Endometrial microvascular endothelial cells (primary cell): Measurements from ENCODE around the gene SLC5A12. TPM values are rescaled to one million over a fixed set of nuclear protein-coding genes. Genes with fewer than 3 reads are reported as not detected.

Experiments used
- in situ Hi-C: cut with HindIII; loops from 2 replicates; pipeline ENCODE4 v1.10.0; 2017; ENCODE audit warnings: low sequenced_read_pairs, low pct_unique_long_range_greater_than_20kb; ENCODE audit errors: inconsistent ontology term
- total RNA-seq: library from RNA; depleted of rRNA; stranded (reverse); fragments of >200 nt; gene quantifications from one replicate; pipeline ENCODE4 v1.2.3, GENCODE V29; 2015; ENCODE audit errors: inconsistent ontology term

Gene SLC5A12
- total RNA-seq, 1 donor from 2014 or later, result not detected

DNA sequence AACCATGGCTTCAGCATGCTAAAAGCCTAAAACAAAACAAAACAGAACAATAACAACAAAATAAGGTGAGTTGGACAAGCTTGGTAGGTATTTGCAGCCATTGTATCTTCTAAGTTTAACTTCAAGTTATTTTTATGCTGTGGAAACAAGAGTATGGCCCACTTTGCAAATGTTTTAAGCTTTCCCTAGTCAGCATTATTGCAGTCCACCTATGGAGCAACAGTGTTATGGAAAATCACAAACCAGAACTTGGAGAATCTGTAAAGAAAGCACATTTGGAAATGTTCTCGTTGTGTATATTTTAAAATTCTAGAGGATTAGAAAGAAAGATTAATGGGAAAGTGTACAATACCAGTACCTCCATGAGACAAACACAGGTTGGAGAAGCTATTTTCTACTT is 7.4 kb upstream of the SLC5A12 start:
- in situ Hi-C loops, result no loop called here

DNA sequence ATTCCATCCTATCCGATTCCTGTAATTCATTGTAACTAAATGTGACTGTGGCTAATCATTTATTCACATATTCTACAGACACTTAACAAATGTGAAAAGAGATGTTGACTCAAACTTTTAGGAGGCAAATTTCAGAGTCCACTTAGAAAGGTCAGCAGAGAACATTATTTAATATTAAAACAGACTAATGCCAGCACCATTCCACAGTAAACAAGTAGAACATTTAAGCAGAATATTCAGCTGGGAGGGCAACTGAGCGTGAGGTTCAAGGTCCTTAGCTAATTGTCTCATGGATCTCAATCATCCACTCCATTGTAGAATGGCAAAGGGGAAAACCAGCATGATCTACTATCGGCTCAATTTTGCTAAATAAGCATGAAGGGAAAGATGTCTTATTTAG is 5.1 kb upstream of the SLC5A12 start:
- in situ Hi-C loops, result no loop called here

DNA sequence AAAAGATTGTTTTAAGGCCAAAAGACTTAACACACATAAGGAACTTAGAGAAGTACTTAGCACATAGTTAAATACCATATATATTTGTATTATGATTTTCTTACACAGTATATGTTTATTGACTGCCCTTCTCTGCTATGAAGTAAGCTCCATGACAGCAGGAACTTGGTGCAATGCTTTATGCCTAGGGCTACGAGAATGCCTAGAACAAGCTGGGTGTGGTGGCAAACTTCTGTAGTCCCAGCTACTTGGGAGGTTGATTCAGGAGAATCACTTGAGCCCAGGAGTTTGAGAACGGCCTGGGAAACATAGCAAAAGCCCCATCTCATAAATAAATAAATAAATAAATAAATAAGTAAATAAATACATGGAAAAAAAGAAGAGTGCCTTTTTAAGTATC is 1.9 kb downstream of the SLC5A12 start:
- in situ Hi-C loops, result no loop called here

GRCh38 chr11:26719289-26719973 is 2.4 kb downstream of the SLC5A12 start:
- in situ Hi-C loops, result no loop called here

- in situ Hi-C loops, result no loop called here
These were observed 4.1 kb downstream of the SLC5A12 start for GRCh38 chr11:26717771-26718170.

DNA sequence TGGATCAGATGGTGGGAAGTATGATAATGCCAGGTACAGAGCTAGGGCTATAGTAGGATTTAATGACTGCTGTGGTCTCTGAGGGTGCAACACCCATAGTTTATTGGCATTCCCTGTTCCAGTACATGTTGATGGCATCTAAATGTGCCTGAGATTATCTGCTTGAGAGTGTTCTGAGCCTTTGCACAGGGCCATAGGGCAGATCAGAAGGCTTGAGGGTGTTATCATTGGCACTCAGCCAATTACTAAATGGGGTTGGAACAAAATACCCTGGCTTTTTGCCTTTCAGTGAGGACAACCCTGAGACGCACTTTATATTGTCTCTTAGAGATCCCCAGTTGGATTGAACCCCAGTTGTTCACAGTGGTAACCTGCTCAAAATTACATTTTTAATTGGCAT is 6.7 kb downstream of the SLC5A12 start:
- in situ Hi-C loops, result no loop called here

DNA sequence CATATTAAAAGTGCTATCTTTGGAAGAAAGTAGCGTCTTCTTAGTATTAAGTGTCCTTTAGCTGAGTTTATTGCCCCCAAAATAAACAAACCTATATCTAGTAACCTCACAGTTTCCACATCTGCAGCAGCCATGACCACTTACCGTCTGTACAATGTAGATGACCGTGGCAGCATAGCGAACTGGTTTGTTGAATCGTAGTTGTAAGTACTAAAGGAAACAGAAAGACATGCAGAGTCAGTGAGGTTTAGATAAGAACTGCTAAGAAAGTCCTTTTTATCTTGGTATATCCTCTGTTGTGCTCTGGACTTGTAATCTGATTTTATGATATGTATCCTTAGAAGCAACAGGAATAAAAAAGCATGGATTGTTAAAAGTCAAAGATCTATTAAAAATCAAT is 9.4 kb downstream of the SLC5A12 start:
- in situ Hi-C loops, result no loop called here

DNA sequence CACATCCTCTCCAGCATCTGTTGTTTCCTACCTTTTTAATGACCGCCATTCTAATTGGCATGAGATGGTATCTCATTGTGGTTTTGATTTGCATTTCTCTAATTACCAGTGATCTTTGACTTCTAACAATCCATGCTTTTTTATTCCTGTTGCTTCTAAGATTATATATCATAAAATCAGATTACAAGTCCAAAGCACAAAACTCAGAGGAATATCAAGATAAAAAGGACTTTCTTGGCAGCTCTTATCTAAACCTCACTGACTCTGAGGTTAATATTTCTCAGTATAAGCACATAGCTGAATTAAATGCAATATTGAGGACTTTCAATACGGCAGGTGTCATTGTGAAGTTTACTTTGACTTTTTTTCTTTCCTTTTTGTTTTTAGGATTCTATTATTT is 11.4 kb downstream of the SLC5A12 start:
- in situ Hi-C loops, result no loop called here

DNA sequence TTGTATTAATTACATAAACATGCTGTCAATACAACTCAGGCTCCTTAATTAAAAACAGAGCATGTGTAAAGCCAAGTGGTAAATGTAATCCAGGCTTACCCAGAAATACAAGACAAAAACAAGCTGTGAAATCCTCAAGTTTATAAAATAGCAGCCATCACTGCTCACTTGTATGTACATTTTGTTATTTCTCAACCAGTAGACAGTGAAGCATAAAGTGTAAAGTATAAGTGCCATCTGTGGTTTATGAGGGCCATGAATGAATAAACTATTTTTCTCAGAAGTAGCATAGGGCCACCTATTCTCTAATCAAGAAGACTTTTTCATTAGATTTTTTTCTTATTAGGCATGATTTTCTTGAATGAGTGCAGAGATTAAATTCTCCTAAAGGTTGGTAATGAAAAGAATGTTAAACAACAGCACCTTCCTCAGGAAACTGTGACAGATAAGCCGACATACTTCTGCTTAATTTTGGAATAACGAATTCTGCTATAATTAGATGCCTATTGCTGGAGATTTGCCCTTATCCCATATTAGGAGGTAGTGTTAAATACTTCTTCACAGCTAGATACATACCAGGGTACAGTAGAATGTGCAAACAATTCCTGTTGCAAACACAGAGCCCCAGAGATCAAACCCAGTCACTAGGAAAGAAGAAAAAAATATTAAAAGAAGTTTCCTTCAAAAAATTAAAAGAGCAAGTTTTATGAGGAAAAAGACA is 13.0 kb downstream of the SLC5A12 start:
- in situ Hi-C loops, result no loop called here

DNA sequence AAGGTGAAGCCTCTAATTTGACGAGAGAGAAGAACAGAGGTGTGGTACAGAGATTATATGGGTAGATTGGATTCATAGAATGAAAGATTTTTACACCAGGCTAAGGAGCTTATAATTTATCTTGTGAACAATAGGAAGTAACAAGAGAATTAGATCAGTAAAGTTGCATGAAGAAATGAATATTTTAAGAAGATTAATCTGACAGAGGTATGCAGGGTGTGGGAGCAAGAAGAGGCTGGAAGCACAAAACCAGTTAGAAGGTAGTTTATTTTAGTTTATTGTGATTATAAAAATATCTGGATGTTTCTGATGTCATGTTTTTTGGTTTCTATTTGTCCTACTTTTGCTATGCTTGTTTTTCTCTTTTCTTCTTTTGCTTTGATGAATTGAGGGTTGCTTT is 15.7 kb downstream of the SLC5A12 start:
- in situ Hi-C loops, result no loop called here

- in situ Hi-C loops, result no loop called here
These were observed 17.6 kb downstream of the SLC5A12 start for GRCh38 chr11:26704249-26704648.

DNA sequence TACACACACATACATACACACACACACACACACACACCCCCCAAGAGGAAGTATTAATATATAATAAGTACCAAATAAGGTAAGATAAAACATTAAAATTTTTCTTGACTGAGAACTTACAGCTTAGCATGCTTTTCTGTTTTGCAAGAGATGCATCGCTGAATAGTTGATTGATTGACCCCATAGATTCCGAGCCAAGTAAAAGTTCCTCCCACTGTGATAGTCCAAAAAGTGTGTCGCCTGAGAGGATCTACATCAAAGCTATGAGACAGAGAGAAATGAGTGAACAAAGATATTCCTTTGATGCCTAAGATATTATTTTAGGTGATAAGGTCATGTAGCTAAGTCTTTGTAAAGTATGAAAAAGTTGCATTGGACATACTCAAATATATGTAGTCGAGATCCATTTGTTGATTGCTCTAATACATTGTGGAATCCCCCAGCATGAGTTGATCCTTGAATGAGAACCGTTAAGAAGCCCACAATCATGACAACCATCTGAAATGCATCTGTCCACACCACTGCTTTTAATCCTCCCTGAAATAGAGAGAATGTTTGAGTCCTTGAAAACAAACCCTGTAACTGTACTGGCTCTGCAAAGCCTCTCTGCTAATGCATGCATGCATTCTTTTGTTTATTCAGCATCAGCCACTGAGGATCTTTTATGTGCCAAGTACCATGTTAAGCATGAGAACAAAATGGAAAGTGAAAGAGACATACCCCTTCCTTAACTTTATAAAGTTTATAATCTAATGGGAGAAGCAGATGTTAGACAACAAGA is 18.3 kb downstream of the SLC5A12 start:
- in situ Hi-C loops, result no loop called here

DNA sequence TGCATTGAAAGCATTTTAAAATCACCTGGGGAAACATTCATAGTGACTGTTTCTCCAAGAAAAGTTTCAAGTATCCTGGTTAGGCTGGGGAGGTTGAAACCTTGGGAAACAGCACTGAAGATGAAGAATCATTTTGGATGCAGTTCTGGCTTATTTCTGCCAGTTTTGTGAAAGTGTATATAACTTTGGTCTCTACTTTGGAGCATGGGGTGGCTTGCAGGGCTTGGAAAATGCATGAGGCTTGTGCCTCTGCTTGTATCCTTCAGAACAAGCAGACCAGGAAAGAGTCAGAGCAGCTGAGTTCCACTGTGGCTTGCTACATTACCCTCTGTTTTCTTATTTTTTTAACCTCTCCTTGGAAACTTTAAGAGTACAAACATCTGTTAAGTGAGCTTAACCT is 19.5 kb downstream of the SLC5A12 start:
- in situ Hi-C loops, result no loop called here

DNA sequence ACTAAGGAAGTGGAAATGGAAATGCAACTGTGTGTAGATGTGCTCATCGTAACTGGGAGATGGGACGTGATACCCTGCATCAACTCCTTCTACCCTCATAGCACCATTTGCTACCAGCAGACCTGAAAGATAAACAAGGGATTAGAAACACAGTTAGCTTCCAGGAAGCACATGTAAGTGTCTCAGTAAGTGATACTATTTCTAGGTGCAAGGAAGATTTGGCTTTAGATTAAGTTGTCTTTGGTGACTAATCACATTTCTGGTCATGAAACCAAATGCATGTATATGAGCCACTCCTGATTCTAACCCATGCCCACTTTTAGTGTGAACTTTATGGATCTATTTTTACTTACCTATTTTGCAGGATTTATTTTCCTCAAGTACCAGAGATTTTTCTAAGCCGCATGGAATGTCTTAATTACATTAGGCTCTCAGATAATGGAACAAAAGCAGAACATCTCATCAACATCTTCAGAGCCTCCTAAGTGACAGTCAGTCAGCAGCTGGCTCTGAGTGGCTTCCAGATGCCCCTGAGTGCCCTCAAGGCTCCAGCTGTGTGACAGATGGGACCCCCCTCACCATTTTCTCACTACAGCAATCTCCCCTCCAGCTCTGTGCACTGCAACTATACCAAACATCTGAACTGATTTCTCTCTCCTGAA is 21.2 kb downstream of the SLC5A12 start:
- in situ Hi-C loops, result no loop called here

DNA sequence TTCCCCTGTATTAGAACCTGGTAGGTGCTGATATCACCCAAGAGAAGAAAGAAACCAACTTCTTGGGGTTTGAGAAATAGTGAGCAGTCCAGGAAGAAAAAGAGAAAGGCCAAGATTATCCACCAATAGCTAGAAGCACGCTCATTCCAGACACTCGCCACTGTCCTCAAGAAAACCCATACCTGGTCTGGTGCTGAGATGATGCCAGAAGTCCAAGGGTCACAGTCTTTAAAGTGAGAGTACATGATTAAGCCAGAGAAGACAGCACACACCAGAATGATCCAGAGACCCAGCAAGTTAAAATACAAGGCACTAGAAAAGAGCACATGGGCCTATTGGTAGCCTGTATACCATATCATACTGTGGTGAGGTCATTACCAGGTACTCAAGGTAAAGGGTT is 23.6 kb downstream of the SLC5A12 start:
- in situ Hi-C loops, result no loop called here

DNA sequence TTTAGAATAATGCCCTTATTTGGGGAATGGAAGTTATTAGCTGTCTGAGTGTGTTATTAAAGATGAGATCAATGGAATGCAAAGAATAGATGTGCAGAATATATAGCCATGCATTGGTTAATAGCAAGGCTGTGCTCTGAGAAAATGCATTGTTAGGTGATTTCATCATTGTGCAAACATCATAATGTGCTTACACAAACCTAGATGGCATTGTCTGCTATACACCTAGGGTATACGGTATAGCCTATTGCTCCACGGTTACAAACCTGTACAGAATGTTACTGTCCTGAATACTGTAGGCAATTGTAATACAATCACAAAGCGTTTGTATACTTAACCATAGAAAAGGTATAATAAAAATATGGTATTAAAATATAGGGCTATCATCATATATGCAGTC is 25.5 kb downstream of the SLC5A12 start:
- in situ Hi-C loops, result no loop called here

DNA sequence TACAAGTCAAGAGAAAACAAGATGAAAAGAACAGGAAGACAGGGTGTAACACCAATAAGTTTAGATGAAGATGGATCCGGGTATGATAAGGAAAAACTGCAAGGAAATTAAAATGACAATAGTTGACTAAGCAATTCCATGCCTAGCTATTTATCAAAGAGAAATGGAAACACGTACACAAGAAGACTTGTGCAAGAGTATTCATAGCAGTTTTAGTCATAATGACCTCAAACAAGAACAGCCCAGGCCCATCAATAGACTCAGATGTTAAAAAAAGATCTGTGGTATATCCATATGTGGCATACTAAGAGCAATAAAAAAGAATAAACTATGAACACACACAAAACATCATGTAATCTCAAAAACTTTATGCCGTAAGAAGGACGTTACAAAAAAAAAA is 33.2 kb downstream of the SLC5A12 start:
- in situ Hi-C loops, result no loop called here

- in situ Hi-C loops, result no loop called here
These were observed 34.5 kb downstream of the SLC5A12 start for GRCh38 chr11:26687351-26687750.

DNA sequence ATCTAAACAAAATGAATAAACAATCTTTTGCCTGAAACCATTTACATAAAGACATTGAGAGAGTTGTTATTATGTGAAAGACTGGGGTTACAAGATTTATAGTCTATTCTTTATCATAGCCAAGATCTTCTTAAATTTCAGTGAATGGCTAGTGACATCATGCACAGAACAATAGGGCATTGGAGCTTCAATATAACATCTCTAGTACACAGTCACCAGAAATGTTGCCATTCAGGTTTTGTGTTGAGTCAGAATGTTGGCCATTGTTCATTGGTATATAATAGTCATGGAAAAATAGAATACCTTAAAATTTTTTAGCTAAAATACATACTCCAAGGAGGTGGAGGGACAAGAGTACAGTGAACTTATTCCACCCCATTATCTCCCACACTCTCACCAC is 44.3 kb downstream of the SLC5A12 start:
- in situ Hi-C loops, result no loop called here

DNA sequence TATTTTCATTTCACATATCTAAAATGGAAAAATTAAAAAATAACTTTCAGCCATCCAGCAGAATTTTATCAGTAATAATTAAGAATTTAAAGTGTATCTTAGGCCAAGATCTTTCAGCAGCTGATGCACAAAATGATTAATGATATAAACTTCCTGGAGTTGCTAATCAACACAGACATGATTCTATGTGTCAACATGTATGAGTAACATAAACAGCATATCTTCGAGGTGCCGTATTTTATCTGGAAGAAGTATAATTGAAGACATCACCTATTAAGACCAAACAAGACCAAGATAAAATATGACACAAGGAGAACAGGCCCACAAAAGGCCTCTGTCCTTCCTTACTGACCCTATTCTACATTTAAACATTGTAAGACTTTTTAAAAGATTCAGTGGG is 45.2 kb downstream of the SLC5A12 start:
- in situ Hi-C loops, result no loop called here
